K562 (cell line): Measurements from ENCODE around the gene CALU. TPM values are rescaled to one million over a fixed set of nuclear protein-coding genes. Genes with fewer than 3 reads are reported as not detected.
A peak's percentile ranks its signal among the peaks of the same experiment; 100 is the strongest.

Experiments used
- ATAC-seq: fragments of 200-7000 bp; cut with Tn5 transposase; 3 replicates; pipeline ENCODE4 v1.9.1; 2020; ENCODE audit warnings: moderate library complexity
- BruUV-seq: library from RNA; stranded (reverse); fragments of 400-500 nt; replicated peaks from 2 replicates; lab custom pipeline; 2021; lab: Mats Ljungman, UMichigan
- CTCF ChIA-PET: fragments of 300-600 bp; formaldehyde crosslinking; extraction: SDS; loops from one replicate; lab custom pipeline; 2021; ENCODE audit warnings: low intra/inter-chr PET ratio; lab: Yijun Ruan, JAX
- POLR2A ChIA-PET: fragments of 300-600, 350-650 bp; sonication (Branson Sonifier 250); formaldehyde crosslinking; extraction: SDS; loops from one replicate; lab custom pipeline; 2021; ENCODE audit warnings: antibody characterized with exemption, inconsistent platforms; lab: Yijun Ruan, JAX
- DNase-seq, 4 experiments: peaks; one replicate each; pipeline versions ENCODE4 v3.0.0 to v3.0.0-alpha.2; 2011 to 2018; ENCODE audit warnings: low spot score in 3 of 4, mixed read lengths in 3 of 4; ENCODE audit errors: extremely low read depth in 1 of 4
- FAIRE-seq: peaks from 2 replicates; lab custom pipeline; 2011; peaks lifted over from hg19 to GRCh38; lab: Jason Lieb, UNC
- H2AFZ ChIP-seq: 2 replicates; pipeline ENCODE4 v1.6.0; 2011; ENCODE audit warnings: low read depth, low read length, control low read depth, inconsistent platforms
- H3K27ac ChIP-seq: fragments of 200-600 bp; 3 replicates; pipeline ENCODE4 v1.8.0; 2011; ENCODE audit warnings: low read depth, mild to moderate bottlenecking, control low read depth, inconsistent platforms, low read length, moderate library complexity, mixed read lengths; ENCODE audit errors: extremely low read depth
- H3K27me3 ChIP-seq, 2 experiments: fragments of 300-600 bp in 1 of 2; 2 replicates in 1 of 2; 3 replicates in 1 of 2; pipeline versions ENCODE4 v1.6.0 to v1.8.0; 2011; ENCODE audit warnings: inconsistent platforms in 2 of 2, low read length in 2 of 2, mild to moderate bottlenecking in 1 of 2, mixed read lengths in 1 of 2, moderate library complexity in 1 of 2; ENCODE audit not compliant: control insufficient read depth in 2 of 2, insufficient read depth in 2 of 2
- H3K36me3 ChIP-seq: fragments of 300-600 bp; 3 replicates; pipeline ENCODE4 v1.8.0; 2011; ENCODE audit warnings: mild to moderate bottlenecking, low read length, inconsistent platforms; ENCODE audit not compliant: control insufficient read depth, insufficient read depth
- H3K4me1 ChIP-seq, 2 experiments: fragments of 200-600 bp in 1 of 2; replicated peaks in 1 of 2; 2 replicates in 1 of 2; 3 replicates in 1 of 2; pipeline versions ENCODE4 v1.5.1 to v1.8.0; 2011; ENCODE audit warnings: inconsistent platforms in 2 of 2, low read length in 2 of 2, mild to moderate bottlenecking in 1 of 2, mixed read lengths in 1 of 2, moderate library complexity in 1 of 2; ENCODE audit not compliant: control insufficient read depth in 2 of 2, insufficient read depth in 2 of 2
- H3K4me2 ChIP-seq: 2 replicates; pipeline ENCODE4 v1.6.1; 2011; ENCODE audit warnings: low read length, control low read depth, inconsistent platforms, mixed read lengths; ENCODE audit not compliant: insufficient read depth
- H3K4me3 ChIP-seq: fragments of 200-600 bp; sonication (generic), shearing (Covaris generic); 2 replicates; pipeline ENCODE4 v1.5.1; 2016; ENCODE audit warnings: control low read depth, inconsistent platforms
- H3K79me2 ChIP-seq: fragments of 200-600 bp; 3 replicates; pipeline ENCODE4 v1.8.0; 2011; ENCODE audit warnings: low read length, inconsistent platforms; ENCODE audit not compliant: control insufficient read depth, insufficient read depth
- H3K9ac ChIP-seq, 2 experiments: 2 replicates each; pipeline versions ENCODE4 v1.6.0 to v1.6.1; 2011; ENCODE audit warnings: low read depth in 2 of 2, low read length in 2 of 2, control low read depth in 1 of 2, inconsistent platforms in 1 of 2, mild to moderate bottlenecking in 1 of 2, mixed read lengths in 1 of 2; ENCODE audit not compliant: insufficient read depth in 1 of 2
- H3K9me1 ChIP-seq: one replicate; pipeline ENCODE4 v1.6.0; 2011; ENCODE audit warnings: inconsistent platforms, mild to moderate bottlenecking, low read length, moderate library complexity; ENCODE audit not compliant: control insufficient read depth, insufficient read depth
- H3K9me3 ChIP-seq: replicated peaks from 2 replicates; pipeline ENCODE4 v1.5.1; 2011; ENCODE audit warnings: low read depth, low read length, inconsistent platforms; ENCODE audit not compliant: control insufficient read depth, insufficient read depth
- H4K20me1 ChIP-seq: replicated peaks from 2 replicates; pipeline ENCODE4 v1.6.1; 2011; ENCODE audit warnings: low read length, inconsistent platforms, mixed read lengths; ENCODE audit not compliant: control insufficient read depth, insufficient read depth
- GATA2 ChIP-seq: sonication (generic); formaldehyde crosslinking; IDR thresholded peaks from 2 replicates; pipeline ENCODE4 v1.4.0; 2020; ENCODE audit warnings: mild to moderate bottlenecking, missing genetic modification reagents
- MYBL2 ChIP-seq, 2 experiments: fragments of 450-650 bp in 1 of 2; sonication (generic) in 1 of 2; formaldehyde crosslinking in 1 of 2; IDR thresholded peaks; 2 replicates each; pipeline versions ENCODE4 v1.6.1 to v1.8.1; 2017 to 2022; ENCODE audit warnings: borderline replicate concordance in 1 of 2, inconsistent platforms in 1 of 2, low read depth in 1 of 2, mild to moderate bottlenecking in 1 of 2, missing genetic modification reagents in 1 of 2, moderate library complexity in 1 of 2
- NR2C1 ChIP-seq, 2 experiments: fragments of 450-650 bp; IDR thresholded peaks; 2 replicates each; pipeline ENCODE4 v1.6.1; 2017; ENCODE audit warnings: mild to moderate bottlenecking in 2 of 2, antibody characterized with exemption in 1 of 2, inconsistent platforms in 1 of 2, missing compliant biosample characterization in 1 of 2, missing genetic modification characterization in 1 of 2
- NR2C2 ChIP-seq, 2 experiments: fragments of 200-800 bp in 1 of 2; sonication (Bioruptor generic) in 1 of 2; sonication (generic) in 1 of 2; formaldehyde crosslinking in 1 of 2; IDR thresholded peaks; 2 replicates each; pipeline versions ENCODE4 v1.6.1 to v1.8.0; 2016 to 2022; ENCODE audit warnings: mild to moderate bottlenecking in 1 of 2, missing compliant biosample characterization in 1 of 2, missing genetic modification characterization in 1 of 2, missing genetic modification reagents in 1 of 2
- PHF21A ChIP-seq: fragments of 450-650 bp; IDR thresholded peaks from 2 replicates; pipeline ENCODE4 v1.6.1; 2017; ENCODE audit warnings: low read depth, borderline replicate concordance
- RBM25 ChIP-seq: fragments of 200-400 bp; formaldehyde crosslinking; IDR thresholded peaks from 2 replicates; pipeline ENCODE4 v1.6.1; 2018; ENCODE audit warnings: low read length, low read depth, moderate library complexity; ENCODE audit not compliant: severe bottlenecking
- SRF ChIP-seq, 2 experiments: fragments of 250-450, 450-650 bp in 1 of 2; sonication (Bioruptor Pico) in 1 of 2; sonication (generic) in 1 of 2; formaldehyde crosslinking; IDR thresholded peaks; 2 replicates each; pipeline versions ENCODE4 v1.5.0 to v1.5.1; 2020 to 2022; ENCODE audit warnings: mild to moderate bottlenecking in 1 of 2, missing genetic modification reagents in 1 of 2
- WGBS: fragments of 100-300 bp; shearing (Covaris generic); methylation state at CpG from one replicate; pipeline ENCODE4 v1.1.6; 2016; ENCODE audit warnings: low coverage, mixed read lengths; ENCODE audit not compliant: insufficient coverage; ENCODE audit errors: missing lambda C conversion rate; 5-methylcytosine and 5-hydroxymethylcytosine counted together
- in situ Hi-C: fragments of 300-500 bp; cut with MboI; formaldehyde crosslinking; loops from 4 replicates; pipeline ENCODE4 v1.15.0; 2018; ENCODE audit warnings: inconsistent platforms, mixed read lengths
- intact Hi-C: fragments of 100-400 bp; cut with micrococcal nuclease; formaldehyde crosslinking; loops from 2 replicates; pipeline ENCODE4 v1.14.2; 2022
- polyA plus RNA-seq, 8 experiments: library from polyadenylated mRNA; depleted of rRNA in 4 of 8; stranded (reverse) in 5 of 8; unstranded in 3 of 8; fragments of >200 nt; fragmentation: Nextera tagmentation in 2 of 8; fragmentation: Illumina TruSeq in 1 of 8; extraction: Ambion mirVana in 2 of 8; extraction: Trizol in 1 of 8; gene quantifications; 2 replicates each; pipeline versions ENCODE4 v1.2.1 to v1.2.3, GENCODE V29; 2011 to 2014; ENCODE audit warnings: inconsistent platforms in 1 of 8, missing spikeins in 1 of 8
- total RNA-seq, 7 experiments: library from RNA; depleted of rRNA in 6 of 7; stranded (reverse); fragments of >200 nt in 6 of 7; fragmentation: Illumina TruSeq in 2 of 7; extraction: Trizol in 2 of 7; gene quantifications; 2 replicates each; pipeline versions ENCODE4 v1.2.1 to v1.2.3, GENCODE V29; 2011 to 2021; ENCODE audit warnings: low replicate concordance in 1 of 7

CALU gene
- total and polyA plus RNA-seq, 9 of the 15 experiments (the other 6 are each of a cell fraction or from before 2014, with no cell fraction given) = 166 to 286 (median 215) TPM

GRCh38 chr7:128708824-128709223, 30.3 kb upstream of the CALU start:
- 8% methylated on average over 3 of the region's 3 CpGs for WGBS
- Histone ChIP-seq H3K9me1 (no peaks in the 10 kb centered on the region), H2AFZ (no peak overlapping the region), H3K9me3 (no peaks in the 10 kb centered on the region), H3K4me2 (no peak overlapping the region), H3K79me2 (no peaks in the 10 kb centered on the region), H3K9ac (no peak overlapping the region), H3K36me3 (no peaks in the 10 kb centered on the region), H3K27me3 (peaks cover 17% of the 10 kb centered on the region in 2 experiments; a peak in 4 of 5 replicates), H4K20me1 (no peaks in the 10 kb centered on the region), H3K27ac (no peak overlapping the region), H3K4me1 (peaks cover 0 to 12% of the 10 kb centered on the region in 2 experiments; a peak in 2 of 5 replicates), H3K4me3 (no peak overlapping the region)
- intact Hi-C loops = no loop called here
- CTCF ChIA-PET = no interaction called here
- no peak for TF ChIP-seq PHF21A
- peak; percentile 78 for TF ChIP-seq NR2C1 (IDR thresholded peaks at IDR 0.05)
- TF ChIP-seq NR2C1 (tag; IDR thresholded peaks at IDR 0.05) = peak; percentile 46; the same call in 1 of the 2 replicates
- TF ChIP-seq RBM25 = peak; percentile 11
- TF ChIP-seq GATA2 (CRISPR knock-in tag) = no peak
- peak; percentile 33; the same call in 1 of the 2 replicates for TF ChIP-seq MYBL2 (IDR thresholded peaks at IDR 0.05; ENCODE audit: low read depth)
- TF ChIP-seq MYBL2 (CRISPR knock-in tag; IDR thresholded peaks at IDR 0.05; ENCODE audit: borderline replicate concordance) = no peak
- peak in 1 of 2 experiments; percentile 87; a peak in 2 of 4 replicates for TF ChIP-seq SRF (CRISPR knock-in tag; IDR thresholded peaks at IDR 0.05)
- 0 out of 2 replicates have a peak, but pooled peaks have one; percentile 13 for TF ChIP-seq NR2C2 (CRISPR knock-in tag; IDR thresholded peaks at IDR 0.05)
- peak; percentile 25; the same call in 1 of the 2 replicates for TF ChIP-seq NR2C2 (tag; IDR thresholded peaks at IDR 0.05)
- peak in 2 of 4 experiments; percentile 72 to 77 for DNase-seq
- ATAC-seq = peak; percentile 35; the same call in 1 of the 3 replicates
- no peak for FAIRE-seq
- POLR2A ChIA-PET = interaction anchor here (0.7 to 4.5 kb wide), 9 partner anchors 10 to 353 kb away, joined by 3 to 24 read pairs (median 5); partner anchors contain the start of gene CALU
- BruUV-seq = no TSS peak
- in situ Hi-C loops = no loop called here
